ENCODE data around the gene ADCY5. TPM values are rescaled to one million over a fixed set of nuclear protein-coding genes. Genes with fewer than 3 reads are reported as not detected.

The ADCY5 gene
- total RNA-seq, 1 donor, result under 0.01 TPM

DNA sequence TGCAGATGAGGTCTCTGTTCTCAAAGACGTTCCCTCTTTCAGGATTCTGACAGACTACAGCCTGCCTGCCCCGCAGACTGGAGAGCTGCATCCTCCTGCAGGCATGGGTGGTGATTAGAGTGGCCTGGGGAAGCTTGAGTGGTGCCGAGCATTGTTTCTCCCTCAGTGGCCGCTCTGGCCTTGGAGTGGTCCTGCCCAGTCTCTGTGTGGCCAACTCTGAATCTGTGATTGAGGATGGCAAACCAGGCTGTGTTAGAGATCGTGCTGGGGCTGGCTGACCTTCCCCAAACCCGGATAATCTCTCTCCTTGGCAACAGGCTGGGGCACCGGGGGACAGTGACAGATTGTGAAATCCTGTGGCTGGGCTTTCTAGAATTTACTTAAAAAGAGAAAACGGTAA lies 11.0 kb upstream of the ADCY5 start:
- H3K4me3 ChIP-seq (ENCODE audit: low read depth, low read length), result no peak overlapping the region
- TF ChIP-seq, protein P1, sequence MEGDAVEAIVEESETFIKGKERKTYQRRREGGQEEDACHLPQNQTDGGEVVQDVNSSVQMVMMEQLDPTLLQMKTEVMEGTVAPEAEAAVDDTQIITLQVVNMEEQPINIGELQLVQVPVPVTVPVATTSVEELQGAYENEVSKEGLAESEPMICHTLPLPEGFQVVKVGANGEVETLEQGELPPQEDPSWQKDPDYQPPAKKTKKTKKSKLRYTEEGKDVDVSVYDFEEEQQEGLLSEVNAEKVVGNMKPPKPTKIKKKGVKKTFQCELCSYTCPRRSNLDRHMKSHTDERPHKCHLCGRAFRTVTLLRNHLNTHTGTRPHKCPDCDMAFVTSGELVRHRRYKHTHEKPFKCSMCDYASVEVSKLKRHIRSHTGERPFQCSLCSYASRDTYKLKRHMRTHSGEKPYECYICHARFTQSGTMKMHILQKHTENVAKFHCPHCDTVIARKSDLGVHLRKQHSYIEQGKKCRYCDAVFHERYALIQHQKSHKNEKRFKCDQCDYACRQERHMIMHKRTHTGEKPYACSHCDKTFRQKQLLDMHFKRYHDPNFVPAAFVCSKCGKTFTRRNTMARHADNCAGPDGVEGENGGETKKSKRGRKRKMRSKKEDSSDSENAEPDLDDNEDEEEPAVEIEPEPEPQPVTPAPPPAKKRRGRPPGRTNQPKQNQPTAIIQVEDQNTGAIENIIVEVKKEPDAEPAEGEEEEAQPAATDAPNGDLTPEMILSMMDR (IDR thresholded peaks at IDR 0.05; ENCODE audit: insufficient read depth, low read length), result no peak

DNA sequence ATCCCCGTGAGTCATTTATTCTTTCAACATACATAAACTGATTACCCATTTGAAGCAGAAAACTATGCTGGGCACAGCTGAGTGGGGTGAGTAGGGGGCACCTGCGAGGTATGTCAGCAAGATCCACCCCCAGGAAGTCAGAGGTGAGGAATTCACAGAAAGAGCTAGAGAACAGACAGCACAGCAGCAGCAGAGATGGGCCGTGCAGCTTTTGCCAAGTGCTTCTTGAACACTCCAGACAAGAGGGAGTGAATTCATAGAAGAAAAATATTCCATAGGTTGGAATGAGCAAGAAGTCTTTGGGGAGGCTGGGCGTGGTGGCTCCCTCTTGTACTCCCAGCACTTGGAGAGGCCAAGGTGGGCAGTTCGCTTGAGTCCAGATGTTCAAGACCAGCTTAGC lies 9.4 kb upstream of the ADCY5 start:
- no peak for DNase-seq (ENCODE audit: low read depth)
- TF ChIP-seq, protein P1 (IDR thresholded peaks at IDR 0.05; ENCODE audit: insufficient read depth, low read length), result no peak
- H3K4me3 ChIP-seq (ENCODE audit: low read depth, low read length), result no peak overlapping the region

More for the DNA sequence above, 11.0 kb upstream of the ADCY5 start:
- no peak for DNase-seq (ENCODE audit: low read depth)

DNA sequence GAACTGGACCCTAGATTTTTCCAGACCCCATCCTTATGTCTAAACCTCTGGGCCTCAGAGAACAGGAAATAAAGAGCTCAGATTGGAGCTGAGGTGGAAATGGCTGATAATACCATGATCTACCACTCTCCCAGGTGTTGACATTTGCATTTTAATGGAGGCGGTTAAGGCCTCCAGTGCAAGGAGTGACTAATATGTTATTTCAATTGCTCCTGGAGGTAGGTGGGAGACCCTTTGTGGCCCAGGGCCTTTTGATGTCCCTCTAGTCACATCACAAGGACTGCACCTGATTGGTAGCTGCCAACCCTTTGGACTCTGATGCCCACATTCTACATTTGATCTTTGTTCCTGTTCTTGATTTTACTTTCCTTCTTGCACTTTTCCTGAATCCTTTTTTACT lies 9.0 kb upstream of the ADCY5 start:
- no peak overlapping the region for H3K4me3 ChIP-seq (ENCODE audit: low read depth, low read length)
- TF ChIP-seq, protein P1 (IDR thresholded peaks at IDR 0.05; ENCODE audit: insufficient read depth, low read length), result no peak
- no peak for DNase-seq (ENCODE audit: low read depth)

DNA sequence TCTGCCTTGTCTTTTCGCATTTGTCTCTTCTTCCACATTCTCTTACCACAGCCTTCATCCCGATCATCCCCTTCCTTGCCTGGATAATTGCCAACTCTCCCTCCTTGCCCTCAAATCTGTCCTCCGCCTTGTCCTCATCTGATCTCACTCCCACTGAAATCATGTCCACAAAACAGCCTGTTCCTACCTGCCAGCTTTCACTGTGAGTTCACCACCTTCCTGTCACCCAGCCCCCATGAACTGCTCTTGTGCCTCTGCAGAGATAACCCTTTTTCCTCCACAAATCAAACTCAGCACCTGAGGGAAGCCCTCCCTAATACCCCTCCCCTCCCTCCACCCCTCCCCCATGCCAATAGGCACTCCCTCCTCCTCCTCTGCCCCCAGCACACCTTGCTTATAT lies 4.8 kb upstream of the ADCY5 start:
- DNase-seq (ENCODE audit: low read depth), result no peak
- H3K4me3 ChIP-seq (ENCODE audit: low read depth, low read length), result no peak overlapping the region
- TF ChIP-seq, protein P1 (IDR thresholded peaks at IDR 0.05; ENCODE audit: insufficient read depth, low read length), result no peak

DNA sequence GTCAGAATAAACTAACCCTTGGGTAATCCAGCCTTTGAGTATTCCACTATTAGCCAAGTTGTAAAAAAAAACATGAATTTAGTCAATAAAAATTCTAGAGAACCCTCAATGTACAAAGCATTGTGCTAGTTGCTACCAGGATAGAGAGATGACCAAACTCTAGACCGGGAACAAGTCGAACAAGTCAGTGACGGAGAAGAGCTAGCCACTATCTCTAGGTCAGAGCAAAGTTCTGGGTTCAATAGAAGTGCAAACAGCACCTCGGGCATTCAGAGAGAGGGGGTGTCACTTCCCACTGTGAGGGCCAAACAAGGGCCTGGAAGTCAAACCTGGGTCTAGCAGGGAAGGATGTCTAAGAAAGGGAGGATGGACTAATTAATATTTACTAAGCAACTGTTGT lies 2.3 kb upstream of the ADCY5 start:
- DNase-seq (ENCODE audit: low read depth), result no peak
- no peak overlapping the region for H3K4me3 ChIP-seq (ENCODE audit: low read depth, low read length)
- TF ChIP-seq, protein P1 (IDR thresholded peaks at IDR 0.05; ENCODE audit: insufficient read depth, low read length), result no peak

DNA sequence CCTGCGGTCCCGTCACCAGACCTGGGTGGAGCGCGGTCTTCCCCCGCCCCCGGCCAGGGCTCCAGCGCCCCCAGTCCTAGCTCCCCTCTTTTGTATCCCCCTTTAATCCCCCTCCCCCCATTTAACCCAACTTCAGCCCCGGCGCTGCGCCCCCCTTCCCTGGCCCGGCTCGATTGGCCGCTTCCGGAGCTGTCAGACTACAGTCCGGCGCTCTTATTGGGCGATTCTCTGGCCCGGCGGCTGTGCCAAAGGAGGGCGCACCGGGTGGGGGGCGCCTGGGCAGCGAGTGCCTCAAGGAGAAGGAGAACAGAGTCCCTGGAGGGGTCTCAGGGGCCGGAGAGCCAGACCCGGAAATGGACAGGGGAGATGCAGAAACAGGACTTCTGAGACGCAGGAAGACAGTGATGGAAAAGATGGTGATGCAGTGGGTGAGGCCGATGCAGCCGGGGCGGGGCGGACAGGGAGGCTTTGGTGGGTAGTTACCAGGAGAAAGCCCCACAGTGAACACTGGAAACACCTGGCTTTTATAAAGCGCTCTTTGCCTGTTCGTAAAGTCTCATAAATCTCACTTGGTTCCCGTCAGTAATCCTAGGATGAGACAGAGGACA lies 1.2 kb upstream of the ADCY5 start:
- TF ChIP-seq, protein P1 (IDR thresholded peaks at IDR 0.05; ENCODE audit: insufficient read depth, low read length), result no peak
- peak overlapping the region; percentile 60 for H3K4me3 ChIP-seq (ENCODE audit: low read depth, low read length)
- DNase-seq (ENCODE audit: low read depth), result no peak

Data from fibroblast of the aortic adventitia (primary cell).